Kidney (tissue), 14 donors: Measurements from ENCODE around the gene KLHL25. TPM values are rescaled to one million over a fixed set of nuclear protein-coding genes. Genes with fewer than 3 reads are reported as not detected.
"Not testable (repeated sequence)": the region's sequence is repeated elsewhere in the genome, so short reads cannot be mapped to it uniquely, and the experiment has no call there.

Experiments
- DNase-seq, 5 donors: peaks; one replicate each; pipeline ENCODE4 v3.0.0-alpha.2; 2013 to 2020
- FAIRE-seq: peaks from 2 replicates; lab custom pipeline; 2012; peaks lifted over from hg19 to GRCh38; lab: Jason Lieb, UNC
- H3K27ac ChIP-seq, 2 donors: one replicate each; pipeline ENCODE4 v1.7.0; 2013; ENCODE audit warnings: low read depth in 2 of 2, low read length in 2 of 2, inconsistent platforms in 1 of 2
- H3K27me3 ChIP-seq: one replicate; pipeline ENCODE4 v1.7.1; 2013; ENCODE audit warnings: low read length, inconsistent platforms; ENCODE audit not compliant: control insufficient read depth, insufficient read depth
- H3K36me3 ChIP-seq, 3 donors: one replicate each; pipeline versions ENCODE4 v1.7.0 to v1.7.1; 2013; ENCODE audit warnings: low read length in 3 of 3, control low read depth in 1 of 3, inconsistent platforms in 1 of 3; ENCODE audit not compliant: insufficient read depth in 3 of 3, control insufficient read depth in 2 of 3
- H3K4me1 ChIP-seq, 3 donors: one replicate each; pipeline versions ENCODE4 v1.7.0 to v1.7.1; 2013; ENCODE audit warnings: low read length in 3 of 3, inconsistent platforms in 1 of 3, low read depth in 1 of 3; ENCODE audit not compliant: control insufficient read depth in 2 of 3, insufficient read depth in 2 of 3
- H3K4me3 ChIP-seq, 3 donors: one replicate each; pipeline versions ENCODE4 v1.7.0 to v1.8.1; 2013; ENCODE audit warnings: low read length in 3 of 3, control low read depth in 1 of 3, inconsistent platforms in 1 of 3
- H3K9ac ChIP-seq, 3 donors: one replicate each; pipeline versions ENCODE4 v1.7.0 to v1.7.1; 2013; ENCODE audit warnings: low read length in 3 of 3, control low read depth in 1 of 3, inconsistent platforms in 1 of 3
- H3K9me3 ChIP-seq, 3 donors: one replicate each; pipeline versions ENCODE4 v1.7.0 to v1.7.1; 2013; ENCODE audit warnings: low read length in 3 of 3, control low read depth in 1 of 3, inconsistent platforms in 1 of 3; ENCODE audit not compliant: control insufficient read depth in 2 of 3, insufficient read depth in 1 of 3
- CTCF ChIP-seq: IDR thresholded peaks from 3 replicates; pipeline ENCODE4 v1.5.1; 2012; ENCODE audit warnings: mild to moderate bottlenecking, moderate library complexity, borderline replicate concordance; ENCODE audit not compliant: insufficient read depth; ENCODE audit errors: extremely low read depth
- intact Hi-C: fragments of 100-400 bp; cut with DNase I; formaldehyde crosslinking; loops from one replicate; pipeline ENCODE4 v1.11.1; 2022
- polyA plus RNA-seq: library from polyadenylated mRNA; stranded (reverse); fragments of 350-450 nt; fragmentation: Illumina TruSeq; extraction: RNeasy Lipid Tissue Mini Kit (QIAGEN cat#74804); gene quantifications from one replicate; pipeline ENCODE4 v1.2.3, GENCODE V29; 2014; ENCODE audit warnings: low read depth, low replicate concordance; ENCODE audit not compliant: insufficient read depth
- total RNA-seq: library from RNA; stranded (reverse); fragmentation: NEBNext Ultra II Directional; extraction: Animal tissue kit (Norgen Biotek cat#: 25700); gene quantifications from one replicate; pipeline ENCODE4 v1.2.1, GENCODE V29; 2021
- donor health status: control.
- donor health status: control.
- donor health status: control.
- donor health status: control.
- donor health status: control.
- donor health status: DM: yes; HTN: yes; CAD: no.
- donor health status: Normal renal cell carcinoma (clear cell type).

Gene KLHL25
- total and polyA plus RNA-seq, 2 donors from 2014 or later, result 5.3 to 8.4 TPM

DNA sequence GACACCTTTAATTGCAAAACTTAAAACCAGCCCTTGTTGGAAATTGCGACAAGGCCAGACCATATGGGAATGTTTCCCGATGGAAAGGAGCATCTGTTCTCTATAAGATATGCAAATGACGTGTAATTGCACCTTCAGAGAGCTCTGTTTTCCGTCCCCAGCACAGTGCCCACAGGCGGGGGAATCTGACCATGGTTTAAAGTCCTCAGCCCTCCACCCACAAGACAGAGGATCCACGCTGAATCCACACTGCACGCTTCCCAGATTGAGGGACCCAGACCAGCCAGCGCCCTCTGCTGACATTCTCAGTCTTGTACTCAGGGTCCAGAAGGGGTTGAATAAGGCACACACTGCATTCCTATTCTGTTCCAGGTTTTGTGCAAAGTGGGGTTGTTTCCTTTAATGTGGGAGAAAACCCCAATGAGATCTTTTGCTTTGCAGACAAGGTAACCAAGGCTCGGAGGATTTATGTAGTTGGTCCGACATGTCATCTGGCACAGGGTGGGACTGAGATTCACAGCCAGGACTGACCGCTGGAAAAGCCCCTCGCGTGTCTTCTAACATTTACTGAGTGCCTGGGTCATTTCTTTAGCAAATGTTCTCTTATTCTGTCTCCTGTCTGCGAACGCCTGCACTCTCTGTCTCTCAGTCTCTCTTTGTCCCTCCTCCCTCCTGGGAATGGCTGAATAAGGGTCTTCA lies 36.8 kb upstream of the KLHL25 start:
- FAIRE-seq (no peak), DNase-seq (peak; percentile 65 to 86 (median 71))
- no peak overlapping the region for H3K9ac ChIP-seq
- no peaks in the 10 kb centered on the region for H3K36me3 ChIP-seq
- TF ChIP-seq CTCF, result peak; percentile 80
- H3K4me3 ChIP-seq, result no peak overlapping the region
- intact Hi-C loops, result loop anchor here (5.0 kb wide), 1 partner anchor 99 kb away; no protein-coding TSS in a partner anchor
- no peaks in the 10 kb centered on the region for H3K4me1 ChIP-seq
- no peaks in the 10 kb centered on the region for H3K9me3 ChIP-seq
- no peaks in the 10 kb centered on the region for H3K27me3 ChIP-seq
- no peak overlapping the region for H3K27ac ChIP-seq

DNA sequence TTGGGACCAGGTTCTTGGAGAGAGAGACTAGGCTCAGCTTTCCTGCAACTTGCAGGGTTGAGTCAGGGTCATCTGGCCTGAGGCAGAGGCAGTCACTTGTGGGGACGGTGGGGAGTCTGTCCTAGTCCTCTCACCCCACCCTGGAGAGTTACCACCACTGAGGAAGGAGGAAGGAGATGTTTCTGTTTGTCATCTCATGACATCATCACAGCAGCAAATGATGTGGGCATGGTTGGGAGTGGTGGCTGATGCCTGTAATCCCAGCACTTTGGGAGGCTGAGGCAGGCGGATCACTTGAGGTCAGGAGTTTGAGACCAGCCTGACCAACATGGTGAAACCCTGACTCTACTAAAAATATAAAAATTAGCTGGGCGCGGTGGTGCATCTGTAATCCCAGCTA lies 35.0 kb upstream of the KLHL25 start:
- H3K4me3 ChIP-seq, H3K9me3 ChIP-seq, H3K36me3 ChIP-seq, FAIRE-seq, H3K4me1 ChIP-seq, H3K27me3 ChIP-seq, H3K9ac ChIP-seq, DNase-seq, H3K27ac ChIP-seq: not testable (repeated sequence)
- intact Hi-C loops, result loop anchor here (5.0 kb wide), 1 partner anchor 97 kb away; no protein-coding TSS in a partner anchor

- Histone ChIP-seq H3K27me3 (no peaks in the 10 kb centered on the region), H3K4me1 (no peaks in the 10 kb centered on the region), H3K27ac (no peak overlapping the region), H3K4me3 (no peak overlapping the region), H3K36me3 (no peaks in the 10 kb centered on the region), H3K9me3 (no peaks in the 10 kb centered on the region), H3K9ac (no peak overlapping the region)
- intact Hi-C loops, result no loop called here
- DNase-seq, result no peak
- FAIRE-seq, result no peak
- no peak for TF ChIP-seq CTCF
Observed at GRCh38 chr15:85828874-85829273, 34.1 kb upstream of the KLHL25 start.

GRCh38 chr15:85828126-85828525 lies 33.4 kb upstream of the KLHL25 start:
- DNase-seq (no peak), FAIRE-seq (no peak)
- H3K27ac ChIP-seq, result no peak overlapping the region
- H3K9ac ChIP-seq, result no peak overlapping the region
- H3K9me3 ChIP-seq, result no peaks in the 10 kb centered on the region
- intact Hi-C loops, result no loop called here
- no peak overlapping the region for H3K4me3 ChIP-seq
- TF ChIP-seq CTCF, result no peak
- no peaks in the 10 kb centered on the region for H3K36me3 ChIP-seq
- H3K4me1 ChIP-seq, result no peaks in the 10 kb centered on the region
- no peaks in the 10 kb centered on the region for H3K27me3 ChIP-seq
